BJ (cell line): ENCODE measurements around the gene FMN1. TPM values are rescaled to one million over a fixed set of nuclear protein-coding genes. Genes with fewer than 3 reads are reported as not detected.

Experiments
- CTCF ChIA-PET: fragments of 350-600 bp; formaldehyde crosslinking; extraction: SDS; loops from one replicate; lab custom pipeline; 2021; ENCODE audit warnings: antibody characterized with exemption, inconsistent platforms; lab: Yijun Ruan, JAX
- POLR2A ChIA-PET: fragments of 300-600 bp; sonication (Branson Sonifier 250); formaldehyde crosslinking; extraction: SDS; loops from one replicate; lab custom pipeline; 2021; ENCODE audit warnings: antibody characterized with exemption; lab: Charles Lee
- DNase-seq: peaks from one replicate; pipeline ENCODE4 v3.0.0-alpha.2; 2011; ENCODE audit warnings: low read depth
- H3K27me3 ChIP-seq: 2 replicates; pipeline ENCODE4 v1.6.0; 2011; ENCODE audit warnings: low read length; ENCODE audit not compliant: control insufficient read depth, insufficient read depth
- H3K36me3 ChIP-seq: 2 replicates; pipeline ENCODE4 v1.5.1; 2011; ENCODE audit warnings: low read length; ENCODE audit not compliant: control insufficient read depth, insufficient read depth
- H3K4me3 ChIP-seq: 2 replicates; pipeline ENCODE4 v1.5.1; 2011; ENCODE audit warnings: low read depth, mild to moderate bottlenecking, control low read depth, low read length
- CTCF ChIP-seq: IDR thresholded peaks from 2 replicates; pipeline ENCODE4 v1.5.1; 2011; ENCODE audit warnings: low read depth, mild to moderate bottlenecking, control low read depth, inconsistent platforms, low read length, moderate library complexity; ENCODE audit not compliant: insufficient read depth
- polyA plus RNA-seq: library from polyadenylated mRNA; depleted of rRNA; stranded (reverse); fragments of >200 nt; gene quantifications from 2 replicates; pipeline ENCODE4 v1.2.3, GENCODE V29; 2011

Gene FMN1
- polyA plus RNA-seq, 1 experiment: 2.6 TPM

- Histone ChIP-seq H3K36me3 (no peaks in the 10 kb centered on the region), H3K4me3 (no peak overlapping the region), H3K27me3 (0 out of 2 replicates have a peak, but pooled peaks cover 4% of the 10 kb centered on the region)
- DNase-seq: no peak
- CTCF ChIA-PET: interaction anchor here (0.8 to 2.3 kb wide), 2 partner anchors 18 to 83 kb away, joined by 3 to 9 read pairs; no protein-coding TSS in a partner anchor
- POLR2A ChIA-PET: no interaction called here
- no peak for TF ChIP-seq CTCF
Measured at GRCh38 chr15:33163816-33164215, 30.7 kb downstream of the FMN1 start.

- DNase-seq: no peak
- TF ChIP-seq CTCF: no peak
- ChIA-PET POLR2A (no interaction called here), CTCF (interaction anchor here (2.3 kb wide), 1 partner anchor 16 kb away, joined by 9 read pairs; no protein-coding TSS in a partner anchor)
- Histone ChIP-seq H3K4me3 (no peak overlapping the region), H3K36me3 (no peaks in the 10 kb centered on the region), H3K27me3 (peaks cover 5% of the 10 kb centered on the region; the same call in 1 of the 2 replicates)
Measured at GRCh38 chr15:33161209-33161608, 33.3 kb downstream of the FMN1 start.

GRCh38 chr15:33160581-33161165 is 33.8 kb downstream of the FMN1 start:
- no peak for DNase-seq
- no peak for TF ChIP-seq CTCF

GRCh38 chr15:33159726-33160453 is 34.6 kb downstream of the FMN1 start:
- CTCF ChIA-PET: interaction anchor here (1.3 kb wide), 1 partner anchor 10 kb away, joined by 4 read pairs; no protein-coding TSS in a partner anchor
- DNase-seq: no peak
- H3K4me3 ChIP-seq: no peak overlapping the region
- POLR2A ChIA-PET: no interaction called here
- H3K27me3 ChIP-seq: peaks cover 5% of the 10 kb centered on the region; the same call in 1 of the 2 replicates
- TF ChIP-seq CTCF: no peak
- H3K36me3 ChIP-seq: no peaks in the 10 kb centered on the region

More at GRCh38 chr15:33160581-33161165, 33.8 kb downstream of the FMN1 start:
- H3K27me3 ChIP-seq: peaks cover 5% of the 10 kb centered on the region; the same call in 1 of the 2 replicates
- ChIA-PET CTCF (no interaction called here), POLR2A (no interaction called here)
- H3K4me3 ChIP-seq: no peak overlapping the region
- H3K36me3 ChIP-seq: no peaks in the 10 kb centered on the region

- DNase-seq: no peak
- TF ChIP-seq CTCF: no peak
- ChIA-PET POLR2A (no interaction called here), CTCF (no interaction called here)
- H3K36me3 ChIP-seq: no peaks in the 10 kb centered on the region
- peaks cover 5% of the 10 kb centered on the region; the same call in 1 of the 2 replicates for H3K27me3 ChIP-seq
- H3K4me3 ChIP-seq: no peak overlapping the region
Measured at GRCh38 chr15:33158366-33158765, 36.1 kb downstream of the FMN1 start.
